ENCODE data around the gene TRAPPC2L. TPM values are rescaled to one million over a fixed set of nuclear protein-coding genes. Genes with fewer than 3 reads are reported as not detected.

The TRAPPC2L gene
- total and polyA plus RNA-seq, 10 of the 15 experiments (the other 5 are each of a cell fraction or from before 2014, with no cell fraction given), result 56.3 to 363 (median 118) TPM

- Histone ChIP-seq H4K20me1 (ENCODE audit: control insufficient read depth, insufficient read depth) (no peaks in the 10 kb centered on the region), H3K9ac (ENCODE audit: control insufficient read depth, insufficient read depth, low read length) (no peak overlapping the region), H3K4me2 (ENCODE audit: control insufficient read depth, insufficient read depth) (no peak overlapping the region), H3K79me2 (ENCODE audit: control insufficient read depth, insufficient read depth, low read length) (peaks cover 54% of the 10 kb centered on the region), H3K4me3 (no peak overlapping the region), H3K27me3 (replicated peaks in 1 of 2; ENCODE audit: control insufficient read depth in 2 of 2, insufficient read depth in 2 of 2, low read length in 1 of 2) (no peaks in the 10 kb centered on the region), H3K4me1 (ENCODE audit: control insufficient read depth, insufficient read depth, low read length) (peaks cover 23% of the 10 kb centered on the region), H3K27ac (ENCODE audit: control insufficient read depth, insufficient read depth) (no peak overlapping the region), H3K36me3 (ENCODE audit: control insufficient read depth in 2 of 2, insufficient read depth in 2 of 2, low read length in 1 of 2) (peaks cover 6 to 42% of the 10 kb centered on the region in 2 experiments; a peak in 3 of 4 replicates), H3K9me3 (replicated peaks; ENCODE audit: control insufficient read depth, insufficient read depth, low read length) (no peaks in the 10 kb centered on the region), H2AFZ (ENCODE audit: control insufficient read depth, low read depth, low read length) (no peak overlapping the region)
- intact Hi-C loops (cut with micrococcal nuclease; ENCODE audit: unreplicated experiment) (no loop called here), in situ Hi-C loops (cut with MboI) (no loop called here)
- SMC1A ChIA-PET (ENCODE audit: uncharacterized antibody, unreplicated experiment), result no interaction called here
- no peak for DNase-seq (ENCODE audit: low read depth, low spot score)
- WGBS (ENCODE audit: insufficient coverage, insufficient replicate concordance, low lambda C conversion rate, missing lambda C conversion rate), result 91% methylated on average over 26 of the region's 26 CpGs
- RAD21 ChIA-PET (ENCODE audit: unreplicated experiment), result no interaction called here
- no peak for FAIRE-seq
- CTCF ChIA-PET, result no interaction called here
- POLR2A ChIA-PET, result no interaction called here
- no peak for ATAC-seq
- no TSS peak for BruUV-seq (replicated peaks)
- TF ChIP-seq POLR2A (IDR thresholded peaks at IDR 0.05; ENCODE audit: low read depth, low read length) (peak; percentile 67), EGR1 (IDR thresholded peaks at IDR 0.05; ENCODE audit: borderline replicate concordance in 1 of 2, low read depth in 2 of 2, low read length in 2 of 2) (no peak), POLR2AphosphoS5 (IDR thresholded peaks at IDR 0.05; ENCODE audit: low read length) (0 out of 2 replicates have a peak, but pooled peaks have one; percentile 42)
Measured at GRCh38 chr16:88807626-88808453, 49.1 kb upstream of the TRAPPC2L start.

- ChIA-PET POLR2A (interaction anchor here (0.8 to 4.2 kb wide), 3 partner anchors 9 to 55 kb away, joined by 3 to 30 read pairs (median 4); no protein-coding TSS in a partner anchor), CTCF (interaction anchor here (0.6 to 3.2 kb wide), 3 partner anchors 8 to 144 kb away, joined by 3 to 17 read pairs (median 4); no protein-coding TSS in a partner anchor), SMC1A (ENCODE audit: uncharacterized antibody, unreplicated experiment) (interaction anchor here (1.8 kb wide), 1 partner anchor 72 kb away, joined by 5 read pairs; no protein-coding TSS in a partner anchor), RAD21 (ENCODE audit: unreplicated experiment) (interaction anchor here (1.3 to 3.4 kb wide), 3 partner anchors 28 to 358 kb away, joined by 3 to 13 read pairs (median 7); no protein-coding TSS in a partner anchor)
- peak overlapping the region; percentile 85 for H3K4me2 ChIP-seq (ENCODE audit: control insufficient read depth, insufficient read depth)
- peaks cover 6 to 42% of the 10 kb centered on the region in 2 experiments; a peak in 3 of 4 replicates for H3K36me3 ChIP-seq (ENCODE audit: control insufficient read depth in 2 of 2, insufficient read depth in 2 of 2, low read length in 1 of 2)
- H4K20me1 ChIP-seq (ENCODE audit: control insufficient read depth, insufficient read depth), result no peaks in the 10 kb centered on the region
- BruUV-seq (replicated peaks), result no TSS peak
- H3K9me3 ChIP-seq (replicated peaks; ENCODE audit: control insufficient read depth, insufficient read depth, low read length), result no peaks in the 10 kb centered on the region
- in situ Hi-C loops (cut with MboI), result no loop called here
- 0 out of 2 replicates have a peak overlapping the region, but pooled peaks have one; percentile 85 for H3K4me3 ChIP-seq
- H3K27ac ChIP-seq (ENCODE audit: control insufficient read depth, insufficient read depth), result no peak overlapping the region
- 88% methylated on average over 10 of the region's 10 CpGs for WGBS (ENCODE audit: insufficient coverage, insufficient replicate concordance, low lambda C conversion rate, missing lambda C conversion rate)
- intact Hi-C loops (cut with micrococcal nuclease; ENCODE audit: unreplicated experiment), result no loop called here
- no peaks in the 10 kb centered on the region for H3K27me3 ChIP-seq (replicated peaks in 1 of 2; ENCODE audit: control insufficient read depth in 2 of 2, insufficient read depth in 2 of 2, low read length in 1 of 2)
- H3K4me1 ChIP-seq (ENCODE audit: control insufficient read depth, insufficient read depth, low read length), result peaks cover 23% of the 10 kb centered on the region
- TF ChIP-seq EP300 (IDR thresholded peaks at IDR 0.05; ENCODE audit: borderline replicate concordance in 1 of 2, control insufficient read depth in 1 of 2, low read depth in 2 of 2, low read length in 2 of 2) (no peak), MXI1 (IDR thresholded peaks at IDR 0.05; ENCODE audit: low read depth, low read length) (no peak), POLR2A (IDR thresholded peaks at IDR 0.05; ENCODE audit: low read depth, low read length) (peak; percentile 4; the same call in 1 of the 2 replicates), POLR2AphosphoS5 (IDR thresholded peaks at IDR 0.05; ENCODE audit: low read length) (0 out of 2 replicates have a peak, but pooled peaks have one; percentile 1)
- DNase-seq (ENCODE audit: low read depth, low spot score) (no peak), ATAC-seq (no peak), FAIRE-seq (no peak)
- H2AFZ ChIP-seq (ENCODE audit: control insufficient read depth, low read depth, low read length), result no peak overlapping the region
- peak overlapping the region; percentile 16; the same call in 1 of the 2 replicates for H3K9ac ChIP-seq (ENCODE audit: control insufficient read depth, insufficient read depth, low read length)
- peaks cover 48% of the 10 kb centered on the region for H3K79me2 ChIP-seq (ENCODE audit: control insufficient read depth, insufficient read depth, low read length)
Measured at GRCh38 chr16:88809068-88809675, 47.8 kb upstream of the TRAPPC2L start.

All from GM12878 (cell line).